Measurements from ENCODE around the gene CDKN1B. TPM values are rescaled to one million over a fixed set of nuclear protein-coding genes. Genes with fewer than 3 reads are reported as not detected.

The CDKN1B gene
- total and polyA plus RNA-seq, 2 of the 13 experiments (the other 11 are each of a cell fraction or from before 2014, with no cell fraction given): 20.1 to 37.2 TPM

DNA sequence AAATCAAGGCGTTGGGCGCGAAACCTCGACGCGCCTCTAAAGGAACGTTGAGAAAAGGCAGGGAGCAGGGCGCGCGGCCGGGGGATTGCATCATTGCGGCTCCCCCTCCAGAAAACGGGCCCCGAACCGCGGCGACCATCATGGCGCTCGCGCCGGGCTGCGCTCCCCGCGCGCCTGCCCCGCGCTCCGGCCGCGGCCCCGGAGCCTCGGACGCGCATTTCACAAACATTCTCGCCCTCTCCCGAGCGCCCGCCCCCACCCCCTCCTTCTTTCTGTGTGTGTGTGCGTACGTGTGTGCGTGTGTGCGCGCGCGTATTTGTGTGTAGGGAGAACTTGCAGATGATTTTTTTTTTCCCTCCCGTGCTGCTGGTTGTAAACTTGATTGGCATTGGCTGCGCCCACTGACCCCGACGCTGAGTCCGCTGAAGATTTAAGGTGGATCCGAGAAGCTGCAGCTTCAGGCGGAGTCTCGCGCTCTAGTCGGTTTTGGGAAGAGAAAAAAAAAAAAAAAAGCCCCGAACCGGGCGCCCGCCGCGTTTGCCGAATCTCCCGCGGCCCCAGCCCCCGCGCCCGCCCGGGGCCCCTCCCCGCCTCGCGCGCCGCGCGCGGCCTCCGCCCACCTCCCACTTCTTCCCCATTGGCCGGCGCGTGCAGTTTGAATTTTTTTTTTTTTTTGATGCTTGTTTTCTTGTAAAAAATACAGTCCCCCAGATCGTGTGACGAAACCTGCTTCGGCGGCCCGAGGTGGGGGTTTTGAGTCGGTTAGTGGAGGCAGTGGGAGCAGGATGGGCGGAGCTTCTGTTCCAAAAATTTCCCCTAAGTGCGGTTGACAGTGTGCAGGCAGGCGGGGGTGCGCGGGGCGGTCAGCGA lies 8.2 kb downstream of the CDKN1B start (continued):
- TF ChIP-seq PITX1 (CRISPR knock-in tag; IDR thresholded peaks at IDR 0.05) (no peak), KDM6A (CRISPR knock-in tag; IDR thresholded peaks at IDR 0.05; ENCODE audit: low read depth) (no peak), ZFY (CRISPR knock-in tag; IDR thresholded peaks at IDR 0.05) (peak; percentile 77), ZNF292 (CRISPR knock-in tag; IDR thresholded peaks at IDR 0.05; ENCODE audit: borderline replicate concordance, low read depth) (no peak; the same call in 1 of the 2 replicates), RAD21 (CRISPR knock-in tag; IDR thresholded peaks at IDR 0.05) (no peak), ZNF790 (CRISPR knock-in tag; IDR thresholded peaks at IDR 0.05; ENCODE audit: borderline replicate concordance) (no peak), TEAD3 (CRISPR knock-in tag; optimal IDR thresholded peaks at IDR 0.05; ENCODE audit: borderline replicate concordance) (no peak), HOXD1 (CRISPR knock-in tag; IDR thresholded peaks at IDR 0.05) (peak; percentile 68; the same call in 1 of the 2 replicates), TCF7L2 (IDR thresholded peaks at IDR 0.05; ENCODE audit: low read depth, low read length) (no peak), ZNF276 (CRISPR knock-in tag; IDR thresholded peaks at IDR 0.05; ENCODE audit: low read depth) (peak; percentile 100), FOSL2 (CRISPR knock-in tag; IDR thresholded peaks at IDR 0.05) (no peak; the same call in 1 of the 2 replicates), SOX6 (IDR thresholded peaks at IDR 0.05) (no peak), SOX6 (CRISPR knock-in tag; IDR thresholded peaks at IDR 0.05) (no peak; the same call in 1 of the 2 replicates), PTBP1 (IDR thresholded peaks at IDR 0.05; ENCODE audit: low read depth, low read length, poor library complexity, severe bottlenecking) (peak; percentile 78), WIZ (CRISPR knock-in tag; IDR thresholded peaks at IDR 0.05) (0 out of 2 replicates have a peak, but pooled peaks have one; percentile 9), ZNF564 (CRISPR knock-in tag; IDR thresholded peaks at IDR 0.05) (no peak; the same call in 1 of the 2 replicates), HNRNPK (IDR thresholded peaks at IDR 0.05; ENCODE audit: low read depth, low read length, poor library complexity, severe bottlenecking) (peak; percentile 76)
- TF ChIP-seq, protein P1, sequence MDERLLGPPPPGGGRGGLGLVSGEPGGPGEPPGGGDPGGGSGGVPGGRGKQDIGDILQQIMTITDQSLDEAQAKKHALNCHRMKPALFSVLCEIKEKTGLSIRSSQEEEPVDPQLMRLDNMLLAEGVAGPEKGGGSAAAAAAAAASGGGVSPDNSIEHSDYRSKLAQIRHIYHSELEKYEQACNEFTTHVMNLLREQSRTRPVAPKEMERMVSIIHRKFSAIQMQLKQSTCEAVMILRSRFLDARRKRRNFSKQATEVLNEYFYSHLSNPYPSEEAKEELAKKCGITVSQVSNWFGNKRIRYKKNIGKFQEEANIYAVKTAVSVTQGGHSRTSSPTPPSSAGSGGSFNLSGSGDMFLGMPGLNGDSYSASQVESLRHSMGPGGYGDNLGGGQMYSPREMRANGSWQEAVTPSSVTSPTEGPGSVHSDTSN (CRISPR knock-in tag; IDR thresholded peaks at IDR 0.05): peak; percentile 57
- TF ChIP-seq, protein P2, sequence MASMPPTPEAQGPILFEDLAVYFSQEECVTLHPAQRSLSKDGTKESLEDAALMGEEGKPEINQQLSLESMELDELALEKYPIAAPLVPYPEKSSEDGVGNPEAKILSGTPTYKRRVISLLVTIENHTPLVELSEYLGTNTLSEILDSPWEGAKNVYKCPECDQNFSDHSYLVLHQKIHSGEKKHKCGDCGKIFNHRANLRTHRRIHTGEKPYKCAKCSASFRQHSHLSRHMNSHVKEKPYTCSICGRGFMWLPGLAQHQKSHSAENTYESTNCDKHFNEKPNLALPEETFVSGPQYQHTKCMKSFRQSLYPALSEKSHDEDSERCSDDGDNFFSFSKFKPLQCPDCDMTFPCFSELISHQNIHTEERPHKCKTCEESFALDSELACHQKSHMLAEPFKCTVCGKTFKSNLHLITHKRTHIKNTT (CRISPR knock-in tag; IDR thresholded peaks at IDR 0.05): no peak
- TF ChIP-seq, protein P3, sequence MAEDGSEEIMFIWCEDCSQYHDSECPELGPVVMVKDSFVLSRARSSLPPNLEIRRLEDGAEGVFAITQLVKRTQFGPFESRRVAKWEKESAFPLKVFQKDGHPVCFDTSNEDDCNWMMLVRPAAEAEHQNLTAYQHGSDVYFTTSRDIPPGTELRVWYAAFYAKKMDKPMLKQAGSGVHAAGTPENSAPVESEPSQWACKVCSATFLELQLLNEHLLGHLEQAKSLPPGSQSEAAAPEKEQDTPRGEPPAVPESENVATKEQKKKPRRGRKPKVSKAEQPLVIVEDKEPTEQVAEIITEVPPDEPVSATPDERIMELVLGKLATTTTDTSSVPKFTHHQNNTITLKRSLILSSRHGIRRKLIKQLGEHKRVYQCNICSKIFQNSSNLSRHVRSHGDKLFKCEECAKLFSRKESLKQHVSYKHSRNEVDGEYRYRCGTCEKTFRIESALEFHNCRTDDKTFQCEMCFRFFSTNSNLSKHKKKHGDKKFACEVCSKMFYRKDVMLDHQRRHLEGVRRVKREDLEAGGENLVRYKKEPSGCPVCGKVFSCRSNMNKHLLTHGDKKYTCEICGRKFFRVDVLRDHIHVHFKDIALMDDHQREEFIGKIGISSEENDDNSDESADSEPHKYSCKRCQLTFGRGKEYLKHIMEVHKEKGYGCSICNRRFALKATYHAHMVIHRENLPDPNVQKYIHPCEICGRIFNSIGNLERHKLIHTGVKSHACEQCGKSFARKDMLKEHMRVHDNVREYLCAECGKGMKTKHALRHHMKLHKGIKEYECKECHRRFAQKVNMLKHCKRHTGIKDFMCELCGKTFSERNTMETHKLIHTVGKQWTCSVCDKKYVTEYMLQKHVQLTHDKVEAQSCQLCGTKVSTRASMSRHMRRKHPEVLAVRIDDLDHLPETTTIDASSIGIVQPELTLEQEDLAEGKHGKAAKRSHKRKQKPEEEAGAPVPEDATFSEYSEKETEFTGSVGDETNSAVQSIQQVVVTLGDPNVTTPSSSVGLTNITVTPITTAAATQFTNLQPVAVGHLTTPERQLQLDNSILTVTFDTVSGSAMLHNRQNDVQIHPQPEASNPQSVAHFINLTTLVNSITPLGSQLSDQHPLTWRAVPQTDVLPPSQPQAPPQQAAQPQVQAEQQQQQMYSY (CRISPR knock-in tag; IDR thresholded peaks at IDR 0.05): peak; percentile 87
- TF ChIP-seq, protein P4, sequence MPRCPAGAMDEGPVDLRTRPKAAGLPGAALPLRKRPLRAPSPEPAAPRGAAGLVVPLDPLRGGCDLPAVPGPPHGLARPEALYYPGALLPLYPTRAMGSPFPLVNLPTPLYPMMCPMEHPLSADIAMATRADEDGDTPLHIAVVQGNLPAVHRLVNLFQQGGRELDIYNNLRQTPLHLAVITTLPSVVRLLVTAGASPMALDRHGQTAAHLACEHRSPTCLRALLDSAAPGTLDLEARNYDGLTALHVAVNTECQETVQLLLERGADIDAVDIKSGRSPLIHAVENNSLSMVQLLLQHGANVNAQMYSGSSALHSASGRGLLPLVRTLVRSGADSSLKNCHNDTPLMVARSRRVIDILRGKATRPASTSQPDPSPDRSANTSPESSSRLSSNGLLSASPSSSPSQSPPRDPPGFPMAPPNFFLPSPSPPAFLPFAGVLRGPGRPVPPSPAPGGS (CRISPR knock-in tag; IDR thresholded peaks at IDR 0.05): no peak; the same call in 1 of the 2 replicates
